Measurements from ENCODE around the gene MEIS2. TPM values are rescaled to one million over a fixed set of nuclear protein-coding genes. Genes with fewer than 3 reads are reported as not detected.

MEIS2 gene
- total RNA-seq, 1 donor from 2014 or later, result 13.0 TPM

DNA sequence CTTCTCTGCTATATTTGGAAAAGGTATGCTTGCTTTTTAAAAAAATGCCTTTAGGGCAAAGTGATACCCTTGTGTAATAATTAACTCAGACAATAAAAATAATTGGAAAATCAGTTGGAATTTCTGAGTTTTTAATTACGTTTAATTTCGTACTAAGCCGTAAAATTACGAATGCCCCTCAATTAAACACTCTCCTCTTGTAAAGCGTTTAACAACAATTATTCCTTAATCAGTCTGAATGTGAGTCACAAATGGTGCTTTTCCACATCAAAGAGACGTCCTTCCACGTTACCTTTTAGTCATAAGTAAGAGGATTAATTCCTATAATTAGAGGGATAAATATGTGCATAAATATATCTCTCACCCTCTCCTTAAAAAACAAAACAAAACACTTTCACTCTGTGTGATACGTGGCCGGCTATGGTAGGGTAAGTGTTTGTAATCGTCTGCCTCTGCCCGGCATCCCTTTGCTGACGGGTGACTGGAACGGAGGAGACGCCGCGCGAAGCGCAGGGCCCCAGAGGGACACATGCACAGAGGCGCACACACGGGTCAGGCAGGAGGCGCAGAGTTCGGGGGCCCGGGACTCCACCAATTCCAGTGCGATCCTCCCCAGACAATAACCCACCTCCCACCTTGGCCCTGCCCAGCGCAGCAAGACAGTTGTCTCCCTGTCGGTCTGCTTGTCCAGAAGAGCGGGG, 9.7 kb upstream of the MEIS2 start:
- Mint-ChIP-seq H3K4me1 (ENCODE audit: unreplicated experiment) (peaks cover 34% of the 10 kb centered on the region), H3K9me3 (ENCODE audit: unreplicated experiment) (no peaks in the 10 kb centered on the region), H3K4me3 (ENCODE audit: unreplicated experiment) (peak overlapping the region; percentile 81), H3K27me3 (ENCODE audit: unreplicated experiment) (peaks cover 21% of the 10 kb centered on the region), H3K27ac (ENCODE audit: unreplicated experiment) (no peak overlapping the region), H3K36me3 (ENCODE audit: low read depth, unreplicated experiment) (no peaks in the 10 kb centered on the region)
- TF ChIP-seq, protein P1, sequence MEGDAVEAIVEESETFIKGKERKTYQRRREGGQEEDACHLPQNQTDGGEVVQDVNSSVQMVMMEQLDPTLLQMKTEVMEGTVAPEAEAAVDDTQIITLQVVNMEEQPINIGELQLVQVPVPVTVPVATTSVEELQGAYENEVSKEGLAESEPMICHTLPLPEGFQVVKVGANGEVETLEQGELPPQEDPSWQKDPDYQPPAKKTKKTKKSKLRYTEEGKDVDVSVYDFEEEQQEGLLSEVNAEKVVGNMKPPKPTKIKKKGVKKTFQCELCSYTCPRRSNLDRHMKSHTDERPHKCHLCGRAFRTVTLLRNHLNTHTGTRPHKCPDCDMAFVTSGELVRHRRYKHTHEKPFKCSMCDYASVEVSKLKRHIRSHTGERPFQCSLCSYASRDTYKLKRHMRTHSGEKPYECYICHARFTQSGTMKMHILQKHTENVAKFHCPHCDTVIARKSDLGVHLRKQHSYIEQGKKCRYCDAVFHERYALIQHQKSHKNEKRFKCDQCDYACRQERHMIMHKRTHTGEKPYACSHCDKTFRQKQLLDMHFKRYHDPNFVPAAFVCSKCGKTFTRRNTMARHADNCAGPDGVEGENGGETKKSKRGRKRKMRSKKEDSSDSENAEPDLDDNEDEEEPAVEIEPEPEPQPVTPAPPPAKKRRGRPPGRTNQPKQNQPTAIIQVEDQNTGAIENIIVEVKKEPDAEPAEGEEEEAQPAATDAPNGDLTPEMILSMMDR (IDR thresholded peaks at IDR 0.05; ENCODE audit: unreplicated experiment), result no peak
- no peak for DNase-seq (ENCODE audit: low spot score)

DNA sequence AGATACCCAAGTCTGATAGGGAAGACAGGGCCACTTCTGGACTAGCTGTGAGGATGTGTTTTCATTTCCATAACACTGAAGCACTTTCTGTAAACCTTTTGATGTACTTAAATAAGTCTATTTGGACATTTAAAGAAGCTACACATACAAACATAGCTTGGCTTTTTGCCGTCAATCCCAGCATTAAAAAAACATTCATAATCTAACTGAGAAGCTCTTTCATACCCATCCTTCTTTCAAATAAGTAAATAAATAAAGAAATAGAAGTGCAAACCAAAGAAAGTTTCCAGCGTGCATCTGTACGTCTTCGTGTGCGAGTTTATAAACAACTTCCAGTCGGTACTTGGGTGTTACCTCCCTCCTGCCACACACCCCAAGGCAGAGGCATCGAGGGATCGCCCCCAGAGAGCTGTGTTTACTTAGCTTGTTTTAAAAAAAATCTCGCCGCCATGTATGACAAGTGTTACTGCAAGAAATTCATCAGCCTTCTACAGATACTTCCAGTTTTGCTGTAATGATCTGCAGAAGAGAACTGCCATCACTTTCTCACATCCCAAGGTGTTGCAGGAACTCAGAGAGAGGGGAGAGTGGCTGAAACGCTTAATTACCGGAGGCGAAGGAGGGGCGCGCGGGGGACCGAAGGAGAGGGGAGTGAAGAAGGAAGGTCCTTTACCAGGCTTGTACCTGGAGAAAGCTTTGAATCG, 9.0 kb upstream of the MEIS2 start:
- no peak for DNase-seq (ENCODE audit: low spot score)
- H3K27ac Mint-ChIP-seq (ENCODE audit: unreplicated experiment), result no peak overlapping the region
- H3K4me1 Mint-ChIP-seq (ENCODE audit: unreplicated experiment), result peaks cover 34% of the 10 kb centered on the region
- no peaks in the 10 kb centered on the region for H3K36me3 Mint-ChIP-seq (ENCODE audit: low read depth, unreplicated experiment)
- no peaks in the 10 kb centered on the region for H3K9me3 Mint-ChIP-seq (ENCODE audit: unreplicated experiment)
- peak overlapping the region; percentile 85 for H3K4me3 Mint-ChIP-seq (ENCODE audit: unreplicated experiment)
- TF ChIP-seq, protein P1 (IDR thresholded peaks at IDR 0.05; ENCODE audit: unreplicated experiment), result no peak
- peaks cover 21% of the 10 kb centered on the region for H3K27me3 Mint-ChIP-seq (ENCODE audit: unreplicated experiment)

DNA sequence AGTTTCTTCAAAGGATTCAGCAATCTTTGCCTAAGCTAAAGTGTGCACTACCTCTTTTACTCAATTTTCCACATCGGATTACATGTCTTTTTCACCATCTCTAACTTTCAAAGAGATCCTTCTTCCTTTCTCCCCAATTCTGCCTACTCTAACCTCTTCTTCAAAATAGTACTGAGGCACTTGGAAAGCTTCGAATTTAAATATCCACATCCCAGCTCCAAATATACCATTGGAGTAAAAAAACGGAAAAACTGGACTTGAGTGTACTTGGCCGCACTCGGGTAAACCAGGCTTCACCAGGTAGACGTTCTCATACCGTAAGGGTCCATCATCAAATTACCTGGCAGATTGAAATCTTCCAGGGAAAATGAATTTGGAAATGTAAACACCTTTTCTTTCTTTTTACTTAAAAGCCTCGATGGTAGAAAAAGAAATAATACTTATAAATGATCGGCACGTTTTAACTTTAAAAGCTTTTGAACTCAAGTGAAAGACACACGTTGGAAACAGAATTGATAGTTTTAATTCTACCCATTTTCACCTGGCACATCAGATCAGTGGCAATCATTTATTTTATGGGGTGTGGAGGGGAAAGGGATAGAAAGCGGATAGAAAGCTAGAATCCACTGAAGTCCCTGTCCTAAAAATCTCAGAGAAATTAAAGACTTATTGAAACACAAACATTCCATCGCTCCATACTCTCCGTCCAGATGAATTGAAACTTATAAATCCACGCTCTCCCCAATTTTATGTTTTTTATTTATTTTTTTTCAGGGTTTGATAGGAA, 8.2 kb upstream of the MEIS2 start:
- Mint-ChIP-seq H3K4me1 (ENCODE audit: unreplicated experiment) (peaks cover 34% of the 10 kb centered on the region), H3K36me3 (ENCODE audit: low read depth, unreplicated experiment) (no peaks in the 10 kb centered on the region), H3K27ac (ENCODE audit: unreplicated experiment) (no peak overlapping the region), H3K4me3 (ENCODE audit: unreplicated experiment) (no peak overlapping the region), H3K9me3 (ENCODE audit: unreplicated experiment) (no peaks in the 10 kb centered on the region), H3K27me3 (ENCODE audit: unreplicated experiment) (peaks cover 25% of the 10 kb centered on the region)
- TF ChIP-seq, protein P1 (IDR thresholded peaks at IDR 0.05; ENCODE audit: unreplicated experiment), result no peak
- DNase-seq (ENCODE audit: low spot score), result no peak

DNA sequence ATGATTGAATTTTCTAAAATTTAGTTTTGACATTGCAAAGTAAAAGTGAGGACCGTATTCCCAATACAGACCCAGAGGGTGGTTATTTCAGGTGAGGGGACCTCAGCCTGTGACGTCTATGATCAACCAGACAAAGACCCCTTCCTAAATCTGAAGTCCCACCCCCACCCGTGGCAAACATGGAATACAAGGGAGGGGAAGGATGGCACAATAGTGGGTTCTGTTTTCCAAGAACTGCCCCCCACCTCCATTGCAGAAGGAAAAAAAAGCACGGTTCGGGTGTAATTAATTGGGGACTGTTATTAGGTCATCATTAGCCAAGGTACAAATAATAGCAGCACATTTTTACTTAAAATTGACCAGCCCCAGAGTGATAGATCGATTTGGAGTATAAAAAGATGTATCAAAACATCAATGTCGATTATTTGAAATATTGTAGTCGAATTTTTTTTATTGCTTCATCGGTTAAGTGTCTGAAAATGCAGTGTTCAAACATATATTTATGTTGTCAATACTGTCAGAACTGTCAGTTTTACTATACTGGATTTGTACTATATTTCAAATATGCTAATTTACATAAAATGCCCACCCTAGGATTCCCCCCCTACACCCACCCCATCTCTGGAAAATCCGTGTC, 7.5 kb upstream of the MEIS2 start:
- peaks cover 25% of the 10 kb centered on the region for H3K27me3 Mint-ChIP-seq (ENCODE audit: unreplicated experiment)
- TF ChIP-seq, protein P1 (IDR thresholded peaks at IDR 0.05; ENCODE audit: unreplicated experiment), result no peak
- H3K4me3 Mint-ChIP-seq (ENCODE audit: unreplicated experiment), result peak overlapping the region; percentile 43
- H3K4me1 Mint-ChIP-seq (ENCODE audit: unreplicated experiment), result peaks cover 34% of the 10 kb centered on the region
- no peaks in the 10 kb centered on the region for H3K36me3 Mint-ChIP-seq (ENCODE audit: low read depth, unreplicated experiment)
- H3K9me3 Mint-ChIP-seq (ENCODE audit: unreplicated experiment), result no peaks in the 10 kb centered on the region
- DNase-seq (ENCODE audit: low spot score), result no peak
- no peak overlapping the region for H3K27ac Mint-ChIP-seq (ENCODE audit: unreplicated experiment)
